H1 (cell line): ENCODE data around the gene SKP1. TPM values are rescaled to one million over a fixed set of nuclear protein-coding genes. Genes with fewer than 3 reads are reported as not detected.

Source experiments
- CBX8 ChIP-seq: fragments of 300-800, 300-1000 bp; sonication (generic); IDR thresholded peaks from 2 replicates; pipeline ENCODE4 v1.7.1; 2016; ENCODE audit warnings: low read depth, low read length, borderline replicate concordance
- EGR1 ChIP-seq: IDR thresholded peaks from 2 replicates; pipeline ENCODE4 v1.6.1; 2011; ENCODE audit warnings: low read depth, low read length, borderline replicate concordance
- EZH2 ChIP-seq: fragments of 200-600 bp; sonication (generic); IDR thresholded peaks from 2 replicates; pipeline ENCODE4 v1.7.1; 2012; ENCODE audit warnings: low read depth, mild to moderate bottlenecking, moderate library complexity, low read length, inconsistent platforms; ENCODE audit not compliant: severe bottlenecking
- GABPA ChIP-seq: IDR thresholded peaks from 2 replicates; pipeline ENCODE4 v1.6.1; 2011; ENCODE audit warnings: mild to moderate bottlenecking, low read length, moderate library complexity, borderline replicate concordance; ENCODE audit not compliant: insufficient read depth
- polyA plus RNA-seq, 7 experiments: library from polyadenylated mRNA; depleted of rRNA in 3 of 7; stranded (reverse) in 5 of 7; unstranded in 2 of 7; fragments of >200 nt in 5 of 7; fragments of 200-250 nt in 2 of 7; gene quantifications; 1 replicate in 5 of 7; 2 replicates in 1 of 7; 4 replicates in 1 of 7; pipeline versions ENCODE4 v1.2.1 to v1.2.3, GENCODE V29; 2011 to 2013; ENCODE audit warnings: missing spikeins in 2 of 7, mixed read lengths in 2 of 7
- total RNA-seq: library from RNA; stranded (reverse); fragmentation: NEBNext Ultra II Directional; extraction: Animal tissue kit (Norgen Biotek cat#: 25700); gene quantifications from 2 replicates; pipeline ENCODE4 v1.2.1, GENCODE V29; 2021

SKP1 gene
- total and polyA plus RNA-seq, 2 of the 8 experiments (the other 6 are each of a cell fraction or from before 2014, with no cell fraction given): 163 to 332 TPM

- TF ChIP-seq GABPA: no peak
- no peak for TF ChIP-seq EGR1
- no peak for TF ChIP-seq EZH2
- no peak for TF ChIP-seq CBX8
- TF ChIP-seq, all 59 proteins: peak for 0
Measured at GRCh38 chr5:134136221-134136631, 40.5 kb downstream of the SKP1 start (continued).
